GM19351 (cell line): ENCODE results near the gene ZNF644.
"Not testable (repeated sequence)": the region's sequence is repeated elsewhere in the genome, so short reads cannot be mapped to it uniquely, and the experiment has no call there.

ENCODE experiments used
- ATAC-seq: cut with Tn5 transposase; IDR thresholded peaks from one replicate; pipeline ENCODE4 v1.9.1; 2021; ENCODE audit warnings: mild to moderate bottlenecking, moderate library complexity; ENCODE audit not compliant: unreplicated experiment

ZNF644 gene

GRCh38 chr1:91021686-91022517, at the start of gene ZNF644:
Gene ZNF644, minus strand, starts transcription at chr1:91022035. Its CDS starts 39,682 bp downstream, at chr1:90982353.
- peak; percentile 69 for ATAC-seq

- no peak for ATAC-seq
Observed at GRCh38 chr1:91070298-91070697, 48.5 kb upstream of the ZNF644 start.

GRCh38 chr1:91066538-91066937, 44.7 kb upstream of the ZNF644 start:
- no peak for ATAC-seq

GRCh38 chr1:91065337-91065736, 43.5 kb upstream of the ZNF644 start:
- no peak for ATAC-seq

- not testable (repeated sequence) for ATAC-seq
Observed at GRCh38 chr1:91063403-91063802, 41.6 kb upstream of the ZNF644 start.

- ATAC-seq, result no peak
Observed at GRCh38 chr1:91059157-91059556, 37.3 kb upstream of the ZNF644 start.

GRCh38 chr1:91057784-91058183, 35.9 kb upstream of the ZNF644 start:
- peak; percentile 53 for ATAC-seq

GRCh38 chr1:91054780-91055481, 33.1 kb upstream of the ZNF644 start:
- peak; percentile 82 for ATAC-seq

GRCh38 chr1:91053630-91054029, 31.8 kb upstream of the ZNF644 start:
- no peak for ATAC-seq

GRCh38 chr1:91049551-91049950, 27.7 kb upstream of the ZNF644 start:
- not testable (repeated sequence) for ATAC-seq

- no peak for ATAC-seq
Observed at GRCh38 chr1:91046766-91047165, 24.9 kb upstream of the ZNF644 start.

- ATAC-seq, result no peak
Observed at GRCh38 chr1:91045284-91045683, 23.4 kb upstream of the ZNF644 start.

- ATAC-seq, result not testable (repeated sequence)
Observed at GRCh38 chr1:91044776-91045175, 22.9 kb upstream of the ZNF644 start.

GRCh38 chr1:91042372-91042771, 20.5 kb upstream of the ZNF644 start:
- not testable (repeated sequence) for ATAC-seq

GRCh38 chr1:91038582-91038981, 16.7 kb upstream of the ZNF644 start:
- no peak for ATAC-seq

GRCh38 chr1:91036894-91037829, 15.3 kb upstream of the ZNF644 start:
- ATAC-seq, result no peak

- no peak for ATAC-seq
Observed at GRCh38 chr1:91032349-91032748, 10.5 kb upstream of the ZNF644 start.

GRCh38 chr1:91031081-91031480, 9.2 kb upstream of the ZNF644 start:
- ATAC-seq, result no peak

GRCh38 chr1:91026777-91027176, 4.9 kb upstream of the ZNF644 start:
- ATAC-seq, result no peak

GRCh38 chr1:91026320-91026719, 4.5 kb upstream of the ZNF644 start:
- peak; percentile 32 for ATAC-seq
